RWPE2 (cell line): ENCODE measurements around the gene RPN2.
A peak's percentile ranks its signal among the peaks of the same experiment; 100 is the strongest.

Experiments
- ATAC-seq: fragments of 200-7000 bp; cut with Tn5 transposase; 3 replicates; pipeline ENCODE4 v1.9.1; 2021; ENCODE audit warnings: low read depth
- DNase-seq: peaks from one replicate; pipeline ENCODE4 v3.0.0-alpha.2; 2020; ENCODE audit warnings: low spot score
- H3K27ac ChIP-seq: fragments of 450-650 bp; 2 replicates; pipeline ENCODE4 v1.5.1; 2017; ENCODE audit warnings: mild to moderate bottlenecking; ENCODE audit not compliant: poor library complexity, severe bottlenecking
- H3K27me3 ChIP-seq: fragments of 250-450 bp; sonication (Bioruptor Pico); 2 replicates; pipeline ENCODE4 v1.5.1; 2021; ENCODE audit warnings: mild to moderate bottlenecking, moderate library complexity; ENCODE audit not compliant: insufficient read depth, poor library complexity, severe bottlenecking
- H3K36me3 ChIP-seq: fragments of 250-450 bp; sonication (Bioruptor Pico); 2 replicates; pipeline ENCODE4 v1.5.1; 2020; ENCODE audit warnings: low read depth, mild to moderate bottlenecking, moderate library complexity
- H3K4me1 ChIP-seq: fragments of 250-450 bp; sonication (Bioruptor Pico); 2 replicates; pipeline ENCODE4 v1.5.1; 2021; ENCODE audit warnings: mild to moderate bottlenecking, moderate library complexity; ENCODE audit not compliant: insufficient read depth, poor library complexity, severe bottlenecking
- H3K4me3 ChIP-seq: fragments of 250-450 bp; sonication (Bioruptor Pico); 2 replicates; pipeline ENCODE4 v1.5.1; 2021; ENCODE audit warnings: mild to moderate bottlenecking, moderate library complexity; ENCODE audit not compliant: severe bottlenecking
- H3K9me3 ChIP-seq: fragments of 250-450 bp; sonication (Bioruptor Pico); 2 replicates; pipeline ENCODE4 v1.5.1; 2021; ENCODE audit warnings: mild to moderate bottlenecking, moderate library complexity; ENCODE audit not compliant: severe bottlenecking
- CTCF ChIP-seq: fragments of 450-650 bp; IDR thresholded peaks from one replicate; pipeline ENCODE4 v1.5.1; 2017; ENCODE audit warnings: mild to moderate bottlenecking, moderate library complexity; ENCODE audit not compliant: poor library complexity, severe bottlenecking

RPN2 gene

GRCh38 chr20:37271421-37271768, 92.3 kb downstream of the RPN2 start:
- no peaks in the 10 kb centered on the region for H3K4me1 ChIP-seq
- H3K27me3 ChIP-seq = no peaks in the 10 kb centered on the region
- no peak for ATAC-seq
- no peak for DNase-seq
- H3K36me3 ChIP-seq = no peaks in the 10 kb centered on the region
- H3K4me3 ChIP-seq = no peak overlapping the region
- TF ChIP-seq CTCF = no peak
- no peak overlapping the region for H3K27ac ChIP-seq
- no peaks in the 10 kb centered on the region for H3K9me3 ChIP-seq

- no peak overlapping the region for H3K27ac ChIP-seq
- H3K4me1 ChIP-seq = peaks cover 1% of the 10 kb centered on the region
- H3K9me3 ChIP-seq = no peaks in the 10 kb centered on the region
- H3K27me3 ChIP-seq = no peaks in the 10 kb centered on the region
- H3K4me3 ChIP-seq = no peak overlapping the region
- no peaks in the 10 kb centered on the region for H3K36me3 ChIP-seq
- ATAC-seq (no peak), DNase-seq (no peak)
- TF ChIP-seq CTCF = no peak
These were observed 94.9 kb downstream of the RPN2 start for GRCh38 chr20:37273988-37274387.

- DNase-seq (no peak), ATAC-seq (no peak)
- no peaks in the 10 kb centered on the region for H3K36me3 ChIP-seq
- no peaks in the 10 kb centered on the region for H3K9me3 ChIP-seq
- TF ChIP-seq CTCF = no peak
- peaks cover 4% of the 10 kb centered on the region for H3K4me1 ChIP-seq
- no peaks in the 10 kb centered on the region for H3K27me3 ChIP-seq
- no peak overlapping the region for H3K27ac ChIP-seq
- H3K4me3 ChIP-seq = no peak overlapping the region
These were observed 95.9 kb downstream of the RPN2 start for GRCh38 chr20:37274851-37275524.

GRCh38 chr20:37276494-37277252, 97.5 kb downstream of the RPN2 start:
- peak; percentile 95 for TF ChIP-seq CTCF
- Histone ChIP-seq H3K27ac (no peak overlapping the region), H3K4me1 (peaks cover 4% of the 10 kb centered on the region), H3K27me3 (no peaks in the 10 kb centered on the region), H3K9me3 (no peaks in the 10 kb centered on the region), H3K4me3 (no peak overlapping the region), H3K36me3 (no peaks in the 10 kb centered on the region)
- peak; percentile 92 for ATAC-seq
- DNase-seq = no peak

- no peak overlapping the region for H3K27ac ChIP-seq
- no peak for TF ChIP-seq CTCF
- no peaks in the 10 kb centered on the region for H3K9me3 ChIP-seq
- ATAC-seq (no peak), DNase-seq (no peak)
- H3K4me1 ChIP-seq = peaks cover 4% of the 10 kb centered on the region
- H3K4me3 ChIP-seq = no peak overlapping the region
- H3K36me3 ChIP-seq = no peaks in the 10 kb centered on the region
- H3K27me3 ChIP-seq = no peaks in the 10 kb centered on the region
These were observed 98.1 kb downstream of the RPN2 start for GRCh38 chr20:37277253-37277593.
